ENCODE results near the gene ZNF764.

ZNF764 gene

DNA sequence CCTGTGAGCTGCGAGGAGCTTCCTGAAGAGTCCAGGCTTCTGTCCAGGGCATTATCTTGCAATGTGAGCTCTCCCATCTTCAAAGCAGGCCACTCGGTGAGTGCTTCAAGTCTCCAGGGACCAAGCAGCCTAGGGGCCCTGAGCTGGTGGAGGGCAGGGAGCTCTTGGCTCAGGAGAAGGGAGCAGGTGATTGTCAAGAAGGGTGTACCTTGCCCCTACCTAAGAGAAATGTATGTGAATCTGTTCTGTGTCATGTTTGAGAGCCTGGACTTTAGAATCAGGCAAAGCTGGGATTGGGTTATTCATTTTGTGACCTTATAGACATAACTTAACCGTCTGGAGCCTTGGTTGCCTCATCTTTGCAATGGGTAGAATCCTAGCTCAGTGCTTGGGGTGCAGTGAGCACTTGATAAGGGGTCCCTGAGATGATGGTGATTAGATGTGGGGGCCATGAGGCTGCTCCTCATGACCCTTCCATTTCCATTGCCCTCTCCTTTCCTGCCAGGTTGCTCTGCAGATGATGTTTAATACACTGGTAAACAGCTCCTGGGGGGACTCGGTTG lies 47.7 kb downstream of the ZNF764 start:
- H3K27ac ChIP-seq: no peak overlapping the region
- DNase-seq (ENCODE audit: low read depth, low spot score): no peak

DNA sequence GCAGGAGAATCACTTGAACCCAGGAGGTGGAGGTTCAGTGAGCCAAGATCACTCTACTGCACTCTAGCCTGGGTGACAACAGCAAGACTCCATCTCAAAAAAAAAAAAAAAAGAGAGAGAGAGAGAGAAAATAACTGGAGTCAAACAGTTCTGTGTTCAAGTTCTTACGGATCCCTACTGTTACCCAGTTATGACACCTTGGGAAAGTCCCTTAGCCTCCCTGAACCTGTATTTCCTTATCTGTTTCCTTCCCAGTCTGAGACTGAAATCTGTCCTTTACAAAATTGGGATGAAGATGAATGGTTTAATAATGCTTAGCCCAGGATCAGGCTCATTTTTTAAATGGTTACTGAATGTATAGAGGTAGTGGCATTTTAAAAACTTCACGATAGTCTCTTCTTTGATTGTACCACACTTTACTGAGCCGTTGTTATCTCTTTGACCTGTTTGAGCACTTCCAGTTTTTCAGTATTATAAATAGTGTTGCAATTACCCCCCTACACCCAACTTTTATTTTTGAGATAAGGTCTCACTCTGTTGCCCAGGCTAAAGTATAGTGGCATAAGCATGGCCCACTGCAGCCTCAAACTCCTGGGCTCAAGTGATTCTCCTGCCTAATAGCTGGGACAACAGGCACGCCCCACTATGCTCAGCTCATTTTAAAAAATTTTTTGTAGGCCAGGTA lies 49.0 kb downstream of the ZNF764 start:
- H3K27ac ChIP-seq: no peak overlapping the region
- DNase-seq (ENCODE audit: low read depth, low spot score): no peak

Measured in epithelial cell of prostate (primary cell).